Fibroblast of mammary gland (primary cell): ENCODE results near the gene DIO1.

ENCODE experiments used
- DNase-seq: peaks from one replicate; pipeline ENCODE4 v3.0.0-alpha.2; 2010; ENCODE audit warnings: low read depth
- H3K4me3 ChIP-seq: 2 replicates; pipeline ENCODE4 v1.5.1; 2011; ENCODE audit warnings: low read depth, mild to moderate bottlenecking, low read length, moderate library complexity; ENCODE audit not compliant: control insufficient read depth
- CTCF ChIP-seq: conservative IDR thresholded peaks from 2 replicates; pipeline ENCODE4 v1.5.1; 2011; ENCODE audit warnings: low read depth, low read length, inconsistent platforms; ENCODE audit not compliant: control insufficient read depth, insufficient read depth

The DIO1 gene

GRCh38 chr1:53888681-53889080, 5.3 kb upstream of the DIO1 start:
- TF ChIP-seq CTCF = no peak
- peak overlapping the region; percentile 93 for H3K4me3 ChIP-seq

GRCh38 chr1:53889304-53890298, 4.4 kb upstream of the DIO1 start, which contains the start of gene YIPF1:
TSS of gene YIPF1 (minus strand) at chr1:53889797. CDS start at chr1:53888937, 860 bp downstream.
- TF ChIP-seq CTCF = no peak
- peak; percentile 78 for DNase-seq
- H3K4me3 ChIP-seq = peak within 1 kb of the TSS; percentile 93

More at GRCh38 chr1:53888681-53889080, 5.3 kb upstream of the DIO1 start:
- no peak for DNase-seq

- no peak for TF ChIP-seq CTCF
- no peak for DNase-seq
- H3K4me3 ChIP-seq = peak overlapping the region; percentile 93
Measured at GRCh38 chr1:53890522-53890941, 3.5 kb upstream of the DIO1 start.

- no peak for TF ChIP-seq CTCF
- no peak for DNase-seq
- H3K4me3 ChIP-seq = no peak overlapping the region
Measured at GRCh38 chr1:53891018-53891417, 3.0 kb upstream of the DIO1 start.

- H3K4me3 ChIP-seq = no peak overlapping the region
- peak; percentile 7 for DNase-seq
- no peak for TF ChIP-seq CTCF
Measured at GRCh38 chr1:53891678-53892077, 2.3 kb upstream of the DIO1 start.

- TF ChIP-seq CTCF = no peak
- H3K4me3 ChIP-seq = no peak overlapping the region
- no peak for DNase-seq
Measured at GRCh38 chr1:53892911-53893310, 1.1 kb upstream of the DIO1 start.
